ENCODE results near the gene ZFAND4.
"Not testable (repeated sequence)": the region's sequence is repeated elsewhere in the genome, so short reads cannot be mapped to it uniquely, and the experiment has no call there.

Gene ZFAND4

DNA sequence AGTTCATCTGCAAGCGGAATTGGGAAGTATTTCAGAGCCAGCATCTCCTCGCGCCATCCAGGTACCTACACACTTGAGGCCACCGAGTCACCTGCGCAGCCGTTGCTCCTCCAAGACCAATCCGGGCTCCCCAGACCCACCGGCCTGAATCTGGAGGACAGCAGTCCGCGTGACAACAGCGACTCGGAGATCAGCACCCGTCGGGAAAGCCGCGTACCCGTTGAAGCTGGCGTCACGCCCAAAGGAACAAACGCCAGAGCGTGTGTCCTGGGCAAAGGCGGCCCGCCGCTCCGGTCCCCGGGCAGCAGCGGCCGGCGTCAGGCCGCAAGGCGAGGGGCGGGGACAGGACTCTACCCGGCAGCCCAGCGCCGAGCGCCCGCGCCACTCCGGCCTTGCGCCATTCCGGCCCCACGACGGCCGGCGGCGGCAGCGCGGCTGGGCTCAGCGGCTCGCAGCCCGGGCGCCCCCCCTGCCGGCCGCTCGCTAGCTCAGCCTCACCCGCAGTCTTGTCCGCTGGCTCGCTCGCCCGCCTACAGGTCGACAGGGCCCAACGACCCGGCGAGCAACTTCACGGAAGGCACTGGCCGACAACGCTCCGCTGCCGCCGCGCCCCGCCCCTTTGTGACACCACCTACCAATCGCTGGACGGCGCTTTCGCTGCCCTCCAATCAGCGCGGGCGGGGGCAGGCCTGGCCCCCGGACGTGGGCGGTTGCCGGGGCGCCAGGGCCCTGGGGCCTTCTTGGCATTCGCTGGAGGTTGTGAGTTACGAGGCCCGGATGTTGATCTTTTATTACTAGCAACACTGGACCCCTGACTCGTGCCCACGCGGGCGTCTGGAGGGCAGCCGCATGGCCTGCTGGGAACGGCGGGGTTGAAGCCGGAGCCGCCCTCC, at the start of gene ZFAND4:
TSS of gene ZFAND4 (minus strand) at position 592 of the 893 bp plus-strand sequence. CDS start 9,047 bp downstream, outside the sequence.
- DNase-seq: peak; percentile 95

DNA sequence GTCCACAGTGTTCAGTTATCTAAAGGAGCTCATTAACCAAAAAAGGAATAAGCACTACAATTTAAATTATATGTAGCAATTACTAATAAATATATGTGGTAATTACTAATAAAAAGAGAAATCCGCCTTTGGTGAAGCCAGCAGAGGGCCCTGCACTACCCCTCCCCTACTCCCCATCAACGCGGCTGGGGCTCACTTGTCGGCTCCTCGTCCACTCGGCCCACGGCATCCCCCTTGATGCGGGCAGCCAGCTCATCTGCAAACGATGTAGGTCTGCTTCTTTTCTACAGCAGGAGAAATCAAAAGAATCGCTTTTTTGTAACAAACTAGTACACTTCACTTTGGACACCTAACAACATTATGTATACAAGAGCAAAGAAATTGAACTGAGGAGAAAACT, 48.9 kb upstream of the ZFAND4 start:
- DNase-seq: not testable (repeated sequence)

DNA sequence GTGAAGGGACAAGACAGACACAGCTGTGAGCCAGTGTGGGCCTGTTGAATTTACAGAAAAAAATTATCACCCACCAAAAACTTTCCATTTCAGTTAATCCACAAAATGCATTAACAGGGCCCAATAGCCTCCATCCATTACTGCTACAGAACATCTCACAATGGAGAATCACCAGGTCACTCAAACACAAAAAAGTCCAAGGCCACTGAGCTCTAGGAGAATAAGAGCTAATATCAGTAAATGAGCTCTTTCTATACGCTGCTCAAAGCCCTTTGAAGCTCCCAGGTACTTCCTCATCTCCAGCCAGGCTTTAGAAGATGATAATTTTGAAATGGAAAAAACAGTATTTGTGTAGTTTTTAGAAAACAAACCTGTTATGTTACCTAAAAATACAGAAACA, 45.1 kb upstream of the ZFAND4 start:
- DNase-seq: not testable (repeated sequence)

DNA sequence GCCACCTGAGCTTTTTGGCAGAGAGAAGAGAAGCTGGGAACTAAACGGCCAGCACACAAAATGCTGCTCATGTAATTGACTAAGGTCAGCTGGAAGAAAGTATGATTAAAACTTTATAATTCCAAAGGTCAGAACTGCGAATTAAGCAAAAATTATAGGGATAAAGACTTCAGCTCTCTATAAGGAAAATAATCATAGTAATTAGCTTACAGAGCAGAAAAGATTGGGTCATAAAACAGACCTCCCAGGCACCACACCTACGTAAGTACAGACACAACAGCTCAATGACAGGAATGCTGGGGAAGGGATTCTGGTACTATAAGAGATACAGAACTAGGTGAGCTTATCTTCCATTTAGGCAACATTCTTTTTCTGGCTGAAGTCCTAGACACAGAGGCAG, 44.5 kb upstream of the ZFAND4 start:
- DNase-seq: not testable (repeated sequence)

DNA sequence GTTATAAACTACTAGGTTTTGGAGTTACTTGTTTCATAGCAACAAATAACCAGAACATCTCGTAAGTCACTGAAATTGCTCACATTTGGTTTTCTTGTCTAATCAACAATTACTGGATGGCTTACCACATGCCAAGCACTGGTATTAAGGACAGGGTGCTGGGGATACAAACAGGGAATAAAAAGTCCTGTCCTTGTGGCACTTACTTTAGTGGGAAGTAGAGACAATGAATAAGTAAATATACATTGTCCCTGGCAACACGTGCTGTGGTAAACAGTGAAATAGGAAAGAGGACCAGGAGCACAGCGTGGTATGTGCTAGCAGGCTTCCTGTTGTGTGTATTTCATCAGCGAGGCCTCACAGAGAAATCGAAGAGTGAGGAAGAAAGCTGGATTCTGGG, 38.7 kb upstream of the ZFAND4 start:
- DNase-seq: not testable (repeated sequence)

DNA sequence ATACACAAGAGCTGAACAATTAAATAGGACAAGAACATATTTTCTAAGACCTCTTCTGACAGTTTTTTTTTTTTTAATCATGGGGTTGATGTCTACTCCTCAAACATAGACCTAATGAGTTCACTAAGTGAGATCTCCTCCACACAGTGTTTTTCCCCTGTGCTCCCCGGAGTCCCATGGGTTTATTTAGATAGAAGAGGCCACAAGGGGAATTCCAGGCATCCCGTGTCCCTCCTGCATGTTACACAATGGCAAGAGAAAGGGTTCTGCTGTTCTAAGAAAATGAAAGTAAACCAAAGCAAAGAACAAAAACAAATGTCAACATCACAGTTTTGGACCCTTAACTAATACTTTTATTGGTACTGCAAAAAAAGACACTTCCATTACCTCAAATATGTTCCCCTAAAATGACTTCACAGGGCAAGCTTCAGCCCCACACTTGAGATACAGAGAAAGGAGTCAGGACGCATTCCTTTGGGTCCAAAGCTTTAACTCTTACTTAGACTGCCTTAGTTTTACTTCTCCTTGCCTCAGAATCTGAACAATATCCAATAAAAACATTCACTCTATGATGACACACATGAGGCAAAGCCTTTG, 37.7 kb upstream of the ZFAND4 start:
- not testable (repeated sequence) for DNase-seq

DNA sequence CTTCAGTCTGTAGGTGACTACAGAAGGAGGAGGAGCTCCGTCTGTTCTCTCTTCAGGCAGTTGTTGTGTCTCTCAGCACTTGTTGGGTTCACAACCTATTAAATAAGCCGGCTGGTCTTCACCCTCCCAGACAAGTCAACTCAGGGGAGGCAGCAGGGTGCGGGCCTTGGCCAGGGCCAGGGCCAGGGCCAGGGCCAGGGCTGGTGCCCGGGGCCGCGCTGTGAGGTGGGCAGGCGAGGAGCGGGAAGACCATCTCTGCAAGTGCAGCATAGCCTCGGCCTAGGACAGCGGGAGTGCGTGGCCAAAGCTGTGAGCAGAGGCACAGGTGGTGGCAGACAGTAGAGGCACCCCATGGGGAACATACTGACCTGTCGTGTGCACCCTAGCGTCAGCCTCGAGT, 5.9 kb upstream of the ZFAND4 start:
- DNase-seq: not testable (repeated sequence)

DNA sequence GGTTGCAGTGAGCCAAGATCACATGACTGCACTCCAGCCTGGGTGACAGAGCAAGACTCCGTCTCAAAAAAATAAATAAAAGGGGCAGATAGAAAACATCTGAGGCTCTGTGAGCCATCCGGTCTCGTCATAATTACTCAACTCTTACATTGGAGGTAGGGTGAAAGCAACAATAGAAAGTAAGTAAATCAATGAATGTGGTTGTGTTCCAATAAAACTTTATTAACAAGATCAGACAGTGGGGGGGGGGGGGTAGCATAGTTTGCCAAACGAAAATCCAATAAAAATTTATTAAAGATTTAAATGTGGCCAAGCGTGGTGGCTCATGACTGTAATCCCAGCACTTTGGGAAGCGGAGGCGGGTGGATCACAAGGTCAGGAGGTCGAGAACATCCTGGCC, 2.8 kb upstream of the ZFAND4 start:
- no peak for DNase-seq

DNA sequence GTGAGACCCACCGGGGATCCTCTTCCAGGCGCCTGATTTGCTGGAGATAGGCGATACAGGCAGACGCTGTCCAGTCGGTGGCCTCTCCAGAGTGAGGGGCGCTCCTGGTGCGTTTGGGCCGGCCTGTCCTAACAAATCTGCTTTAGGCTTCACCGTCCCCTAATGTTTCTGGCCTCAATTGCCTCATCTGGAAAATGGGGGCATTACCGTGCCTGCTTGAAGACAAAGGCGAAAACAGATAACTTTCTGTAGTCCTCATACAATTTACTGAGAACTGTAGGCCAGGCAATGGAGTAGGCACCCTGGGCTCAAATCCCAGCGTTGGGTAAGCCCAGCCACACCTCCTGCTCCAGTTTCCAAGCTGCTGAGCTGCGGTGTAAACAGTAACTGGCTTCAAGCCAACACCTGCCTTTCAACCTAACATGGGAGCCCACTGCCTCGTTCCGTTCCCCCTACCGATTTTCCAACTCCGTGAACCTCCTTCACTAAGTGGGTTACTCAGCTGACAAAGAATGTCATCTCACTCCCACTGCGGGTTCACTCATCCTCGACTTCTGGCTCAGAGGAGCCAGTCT, 589 bp upstream of the ZFAND4 start:
- no peak for DNase-seq

DNA sequence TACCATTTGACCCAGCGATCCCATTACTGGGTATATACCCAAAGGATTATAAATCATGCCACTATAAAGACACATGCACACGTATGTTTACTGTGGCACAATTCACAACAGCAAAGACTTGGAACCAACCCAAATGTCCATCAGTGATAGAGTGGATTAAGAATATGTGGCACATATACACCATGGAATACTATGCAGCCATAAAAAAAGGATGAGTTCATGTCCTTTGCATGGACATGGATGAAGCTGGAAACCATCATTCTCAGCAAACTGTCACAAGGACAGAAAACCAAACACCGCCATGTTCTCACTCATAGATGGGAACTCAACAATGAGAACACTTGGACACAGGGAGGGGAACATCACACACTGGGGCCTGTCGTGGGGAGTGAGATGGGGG, 1.3 kb downstream of the ZFAND4 start:
- DNase-seq: not testable (repeated sequence)

DNA sequence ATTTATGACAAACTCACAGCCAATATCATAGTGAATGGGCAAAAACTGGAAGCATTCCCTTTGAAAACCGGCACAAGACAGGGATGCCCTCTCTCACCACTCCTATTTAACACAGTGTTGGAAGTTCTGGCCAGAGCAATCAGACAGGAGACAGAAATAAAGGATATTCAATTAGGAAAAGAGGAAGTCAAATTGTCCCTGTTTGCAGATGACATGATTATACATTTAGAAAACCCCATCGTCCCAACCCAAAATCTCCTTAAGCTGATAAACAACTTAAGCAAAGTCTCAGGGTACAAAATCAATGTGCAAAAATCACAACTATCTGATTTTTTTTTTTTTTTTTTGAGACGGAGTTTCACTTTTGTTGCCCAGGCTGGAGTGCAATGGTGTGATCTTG, 2.7 kb downstream of the ZFAND4 start:
- not testable (repeated sequence) for DNase-seq

DNA sequence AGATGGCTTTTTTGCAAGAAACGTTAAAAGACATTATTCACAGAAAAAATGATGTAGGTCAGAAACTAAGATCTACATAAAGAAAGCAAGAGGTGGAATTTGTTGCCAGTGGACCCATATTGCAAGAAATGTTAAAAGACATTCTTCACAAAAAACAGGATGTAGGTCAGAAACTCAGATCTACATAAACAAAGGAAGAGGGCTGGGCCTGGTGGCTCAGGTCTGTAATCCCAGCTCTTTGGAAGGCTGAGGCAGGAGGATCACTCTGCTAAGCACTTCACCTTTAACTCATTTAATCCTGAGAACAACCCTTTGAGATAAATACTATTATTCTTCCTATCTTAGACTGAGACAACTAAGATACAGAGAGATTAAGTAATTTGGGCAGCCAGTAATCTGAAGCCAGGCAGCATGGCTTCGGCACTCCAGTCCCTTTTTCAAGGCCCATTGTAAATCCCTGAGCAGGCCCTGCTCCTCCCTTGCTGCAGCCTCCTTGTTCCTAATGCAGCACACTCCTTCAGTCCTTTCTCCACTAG, 11.6 kb downstream of the ZFAND4 start:
- no peak for DNase-seq

DNA sequence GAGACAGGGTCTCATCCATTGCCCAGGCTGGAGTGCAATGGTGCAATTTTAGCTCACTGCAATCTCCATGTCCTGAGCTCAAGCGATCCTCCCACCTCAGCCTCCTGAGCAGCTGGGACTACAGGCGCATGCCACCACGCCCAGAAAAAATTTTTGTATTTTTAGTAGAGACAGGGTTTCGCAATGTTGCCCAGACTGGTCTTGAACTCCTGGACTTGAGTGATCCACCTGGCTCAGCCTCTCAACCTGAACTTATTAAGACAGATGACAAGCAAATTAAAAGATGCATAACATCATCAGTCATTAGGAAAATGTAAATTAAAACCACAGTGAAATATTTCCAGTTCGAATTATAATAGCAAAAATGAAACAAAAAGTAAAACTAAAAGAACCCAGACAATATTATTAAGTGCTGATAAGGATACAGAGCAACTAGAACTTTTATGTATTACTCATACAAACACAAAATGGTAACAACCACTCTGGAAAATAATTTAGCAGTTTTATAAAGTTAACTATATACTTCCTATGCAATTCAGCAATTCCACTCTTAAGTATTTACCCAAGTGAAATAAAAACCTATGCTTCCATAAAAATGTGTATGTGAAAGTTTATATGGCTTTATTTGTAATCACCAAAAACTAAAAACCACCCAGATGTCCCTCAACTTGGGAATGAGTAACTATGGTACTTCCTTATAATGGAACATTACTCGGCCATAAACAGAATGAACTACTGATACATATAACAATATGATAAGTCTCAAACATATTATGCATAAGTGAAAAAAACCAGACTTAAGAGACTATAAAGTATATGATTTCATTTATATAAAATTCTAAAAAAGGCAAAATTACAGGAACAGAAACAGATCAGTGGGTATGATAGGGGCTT, 15.3 kb downstream of the ZFAND4 start:
- DNase-seq: no peak

DNA sequence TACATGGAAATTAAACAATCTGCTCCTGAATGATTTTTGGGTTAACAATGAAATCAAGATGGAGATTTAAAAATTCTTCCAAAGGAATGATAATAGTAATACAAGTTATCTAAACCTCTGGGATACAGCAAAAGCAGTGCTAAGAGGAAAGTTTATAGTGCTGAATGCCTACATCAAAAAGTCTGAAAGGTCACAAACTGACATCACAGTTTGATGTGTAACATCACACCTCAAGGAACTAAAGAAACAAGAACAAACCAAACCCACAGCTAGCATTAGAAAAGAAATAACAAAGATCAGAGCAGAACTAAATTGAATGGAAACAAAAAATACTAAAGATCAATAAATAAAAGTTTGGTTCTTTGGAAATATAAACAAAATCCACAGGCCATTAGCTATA, 17.4 kb downstream of the ZFAND4 start:
- no peak for DNase-seq

DNA sequence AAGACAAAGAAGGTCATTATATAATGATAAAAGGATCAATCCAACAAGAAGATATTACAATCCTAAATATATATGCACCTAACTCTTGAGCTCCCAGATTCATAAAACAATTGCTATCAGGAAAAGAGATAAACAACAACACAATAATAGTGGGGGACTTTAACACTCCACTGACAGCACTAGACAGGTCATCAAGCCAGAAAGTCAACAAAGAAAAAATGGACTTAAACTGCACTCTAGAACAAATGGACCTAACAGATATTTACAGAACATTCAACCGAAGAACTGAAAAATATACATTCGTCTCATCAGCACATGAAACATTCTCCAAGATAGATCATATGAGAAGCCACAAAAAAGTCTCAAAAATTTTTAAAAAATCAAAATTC, 17.8 kb downstream of the ZFAND4 start:
- not testable (repeated sequence) for DNase-seq

DNA sequence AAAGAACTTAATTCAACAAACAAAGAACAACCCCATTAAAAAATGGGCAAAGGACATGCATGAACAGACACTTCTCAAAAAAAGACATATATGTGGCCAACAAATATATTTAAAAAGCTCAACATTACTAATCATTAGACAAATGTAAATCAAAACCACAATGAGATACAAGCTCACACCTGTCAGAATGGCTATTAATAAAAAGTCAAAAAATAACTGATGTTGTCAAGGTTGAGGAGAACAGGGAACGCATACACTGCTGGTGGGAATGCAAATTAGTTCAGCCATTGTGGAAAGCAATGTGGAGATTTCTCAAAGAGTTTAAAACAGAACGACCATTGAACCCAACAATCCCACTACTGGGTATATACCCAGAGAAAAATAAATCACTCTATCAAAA, 19.1 kb downstream of the ZFAND4 start:
- DNase-seq: no peak

DNA sequence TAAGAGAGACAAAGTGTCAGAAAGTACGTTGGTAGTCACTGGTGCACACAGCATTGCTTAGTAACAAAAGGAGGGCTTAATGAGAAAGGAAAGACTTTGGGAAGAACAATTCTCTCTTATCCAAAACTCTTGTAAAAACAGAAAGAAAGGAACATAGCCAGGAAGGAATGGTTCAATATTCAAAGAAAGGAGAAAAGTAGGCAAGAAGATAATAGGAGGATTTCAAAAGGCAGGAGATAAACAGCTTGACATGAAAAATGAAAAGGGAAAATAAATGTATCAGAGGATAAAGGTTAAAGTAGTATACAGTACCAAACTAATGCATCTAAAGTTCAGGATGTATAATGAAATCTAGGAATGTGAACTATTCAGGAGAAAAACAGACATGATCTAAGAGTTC, 20.1 kb downstream of the ZFAND4 start:
- no peak for DNase-seq

DNA sequence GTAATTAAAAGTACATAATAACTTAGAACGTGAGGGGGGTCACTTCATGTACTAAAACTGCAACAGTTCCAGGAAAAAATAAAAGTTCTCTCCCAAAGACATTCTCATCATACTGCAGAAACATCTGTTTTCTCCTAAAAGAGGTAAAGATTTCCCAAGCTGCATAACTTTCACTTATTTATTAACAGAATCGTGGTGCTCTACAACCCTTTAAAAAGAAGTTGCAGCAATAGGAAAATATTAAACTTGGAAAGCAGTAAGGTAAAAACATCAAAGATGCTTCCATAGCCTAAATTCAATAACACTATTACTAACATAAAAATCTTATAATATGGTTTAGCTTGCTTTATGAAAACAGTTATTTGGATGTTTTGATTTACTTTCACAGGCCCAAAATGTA, 23.3 kb downstream of the ZFAND4 start:
- no peak for DNase-seq

DNA sequence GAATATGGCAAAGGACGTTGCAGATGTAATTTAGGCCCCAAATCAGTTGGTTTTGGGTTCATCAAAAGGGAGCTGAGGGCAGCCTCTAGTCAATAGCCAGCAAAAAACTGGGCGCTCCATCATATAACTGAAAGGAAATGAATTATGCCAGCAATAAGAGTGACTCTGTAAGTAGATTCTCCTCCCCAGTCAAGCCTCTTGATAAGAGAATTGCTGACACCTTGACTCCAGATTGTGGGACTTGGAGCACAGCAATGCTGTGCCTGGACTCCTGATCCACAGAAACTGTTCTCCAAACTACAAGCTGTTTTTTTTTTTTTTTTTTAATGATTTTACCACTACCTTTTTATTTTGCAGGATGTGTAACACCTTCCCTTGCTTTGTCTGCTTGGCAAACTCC, 25.5 kb downstream of the ZFAND4 start:
- DNase-seq: no peak

DNA sequence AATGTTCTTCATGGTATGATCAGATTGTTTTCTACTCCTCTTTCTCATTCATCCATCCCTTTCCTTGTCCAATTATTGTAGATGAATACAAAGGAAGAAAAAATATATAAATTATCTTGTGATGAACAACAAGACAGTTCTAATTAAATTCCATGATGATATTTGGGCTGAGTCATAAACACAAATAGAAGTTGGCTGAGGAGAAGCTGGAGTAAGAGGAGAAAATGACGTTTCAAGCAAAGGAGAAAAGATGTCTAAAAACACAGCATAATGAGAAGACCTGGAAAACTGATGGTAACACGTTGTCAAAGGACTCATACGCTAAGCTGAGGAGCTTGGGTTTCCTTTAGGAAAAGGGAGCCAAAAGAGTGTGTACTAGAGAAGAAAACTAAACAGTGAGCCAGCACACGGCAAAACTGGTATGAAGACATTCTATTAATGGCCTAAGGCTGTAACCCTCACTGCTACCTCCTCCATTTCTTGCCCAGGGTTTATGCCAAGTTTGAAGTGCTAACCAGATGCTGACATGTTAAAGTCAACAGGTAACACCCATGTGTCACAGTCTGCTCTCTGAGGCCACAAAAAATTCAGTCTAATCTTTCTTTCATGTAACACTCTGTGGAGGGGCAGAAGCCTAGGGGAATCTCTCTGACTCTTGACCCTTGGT, 26.1 kb downstream of the ZFAND4 start:
- DNase-seq: no peak

DNA sequence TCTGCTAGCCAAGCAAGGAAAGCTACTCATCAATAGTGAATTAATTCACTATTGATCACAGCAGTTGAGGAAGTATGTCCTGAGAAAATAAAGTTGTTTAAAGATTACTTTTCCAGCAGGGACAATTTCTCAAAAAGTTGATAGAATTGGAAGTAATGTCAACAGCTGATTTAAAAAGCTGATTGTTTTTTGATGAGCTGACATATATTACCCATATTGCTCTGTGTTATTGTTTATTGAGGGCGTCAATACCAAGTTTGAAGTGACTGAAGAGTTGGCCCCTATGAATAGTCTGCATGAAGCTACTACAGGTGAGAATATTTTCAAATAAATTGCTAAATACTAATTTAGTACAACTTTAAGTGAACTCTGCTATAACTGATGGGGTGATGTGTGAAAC, 28.0 kb downstream of the ZFAND4 start:
- DNase-seq: no peak

DNA sequence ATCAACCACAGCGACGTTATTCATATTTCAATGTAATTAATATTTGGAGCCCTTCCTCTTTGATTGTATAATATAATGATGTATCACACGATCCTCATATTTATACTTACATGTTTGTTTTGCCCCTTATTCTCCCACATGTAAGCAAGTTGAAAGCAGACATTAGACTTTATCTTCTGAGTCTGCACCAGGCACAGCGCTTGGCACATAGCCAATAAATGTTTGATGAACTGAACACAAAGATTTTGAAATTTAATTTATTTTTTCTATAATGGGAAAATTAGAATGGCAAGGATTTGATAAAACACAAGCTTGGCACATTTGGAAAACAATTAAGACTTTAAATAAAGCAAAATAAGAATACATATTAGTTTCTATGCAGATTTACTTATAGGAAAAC, 31.6 kb downstream of the ZFAND4 start:
- no peak for DNase-seq

All from CD4-positive, alpha-beta T cell treated with Interleukin-10 for 1 hour (primary cell).